ENCODE data around the gene NBEA. TPM values are rescaled to one million over a fixed set of nuclear protein-coding genes. Genes with fewer than 3 reads are reported as not detected.

The NBEA gene
- total and polyA plus RNA-seq, 8 donors, result 5.9 to 14.1 (median 11.3) TPM

DNA sequence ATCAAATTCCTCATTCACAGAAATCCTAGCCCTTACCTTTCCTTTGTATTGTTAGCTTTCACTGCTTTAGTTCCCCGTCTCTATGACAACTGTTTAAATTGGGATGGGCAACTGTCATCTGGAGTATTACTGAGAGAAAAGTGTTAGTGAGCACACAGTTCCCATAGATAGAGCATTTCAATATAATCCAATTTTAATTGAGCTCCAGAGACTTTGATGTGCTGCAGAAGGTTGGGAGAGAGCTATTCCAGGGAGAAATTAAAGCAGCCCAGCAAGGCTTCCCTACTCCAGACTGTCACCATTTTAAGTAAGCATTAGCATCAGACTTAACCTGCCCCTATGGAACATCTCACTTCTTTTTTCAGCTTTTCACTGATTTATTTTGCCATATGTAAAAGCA lies 589.5 kb downstream of the NBEA start:
- no peak for TF ChIP-seq CTCF (IDR thresholded peaks at IDR 0.05)
- H3K36me3 ChIP-seq, result no peaks in the 10 kb centered on the region
- no peak overlapping the region for H3K4me3 ChIP-seq
- no peaks in the 10 kb centered on the region for H3K27me3 ChIP-seq
- intact Hi-C loops (cut with DNase I), result no loop called here
- no peak overlapping the region for H3K27ac ChIP-seq
- ATAC-seq (no peak), DNase-seq (no peak)
- H3K4me1 ChIP-seq, result no peaks in the 10 kb centered on the region
- H3K9me3 ChIP-seq, result no peaks in the 10 kb centered on the region

GRCh38 chr13:35534343-35534742 lies 592.3 kb downstream of the NBEA start:
- TF ChIP-seq CTCF (IDR thresholded peaks at IDR 0.05), result no peak
- intact Hi-C loops (cut with DNase I), result no loop called here
- Histone ChIP-seq H3K27ac (no peak overlapping the region), H3K4me3 (no peak overlapping the region), H3K36me3 (no peaks in the 10 kb centered on the region), H3K9me3 (no peaks in the 10 kb centered on the region), H3K4me1 (no peaks in the 10 kb centered on the region), H3K27me3 (no peaks in the 10 kb centered on the region)
- DNase-seq, result no peak
- no peak for ATAC-seq

DNA sequence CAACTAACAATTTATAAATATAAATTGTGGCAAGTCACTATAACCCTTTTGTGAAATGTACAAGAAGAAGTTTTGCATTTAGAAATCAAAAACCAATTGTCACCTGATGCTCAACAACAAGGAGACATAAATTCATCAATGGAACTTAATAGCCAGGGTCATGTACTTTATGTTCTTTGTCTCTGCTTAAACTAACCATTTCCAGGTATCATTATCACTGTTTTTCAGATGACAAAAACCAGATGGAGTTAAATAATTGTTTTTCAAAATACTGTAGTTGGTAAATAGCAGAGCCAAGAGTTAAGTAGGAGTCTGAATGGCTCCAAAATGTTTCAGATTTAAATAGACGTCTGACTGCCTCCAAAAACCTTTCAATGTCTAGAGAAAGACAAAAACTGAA lies 606.7 kb downstream of the NBEA start:
- H3K27ac ChIP-seq, result no peak overlapping the region
- DNase-seq, result no peak
- H3K4me1 ChIP-seq, result no peaks in the 10 kb centered on the region
- H3K36me3 ChIP-seq, result no peaks in the 10 kb centered on the region
- no peaks in the 10 kb centered on the region for H3K27me3 ChIP-seq
- no peaks in the 10 kb centered on the region for H3K9me3 ChIP-seq
- no peak for TF ChIP-seq CTCF (IDR thresholded peaks at IDR 0.05)
- no peak overlapping the region for H3K4me3 ChIP-seq
- intact Hi-C loops (cut with DNase I), result no loop called here
- no peak for ATAC-seq

GRCh38 chr13:35549481-35549880 lies 607.4 kb downstream of the NBEA start:
- no peak overlapping the region for H3K27ac ChIP-seq
- no peak for TF ChIP-seq CTCF (IDR thresholded peaks at IDR 0.05)
- DNase-seq, result no peak
- no peaks in the 10 kb centered on the region for H3K4me1 ChIP-seq
- H3K36me3 ChIP-seq, result no peaks in the 10 kb centered on the region
- no peaks in the 10 kb centered on the region for H3K9me3 ChIP-seq
- H3K27me3 ChIP-seq, result no peaks in the 10 kb centered on the region
- no peak overlapping the region for H3K4me3 ChIP-seq
- intact Hi-C loops (cut with DNase I), result no loop called here
- ATAC-seq, result no peak

DNA sequence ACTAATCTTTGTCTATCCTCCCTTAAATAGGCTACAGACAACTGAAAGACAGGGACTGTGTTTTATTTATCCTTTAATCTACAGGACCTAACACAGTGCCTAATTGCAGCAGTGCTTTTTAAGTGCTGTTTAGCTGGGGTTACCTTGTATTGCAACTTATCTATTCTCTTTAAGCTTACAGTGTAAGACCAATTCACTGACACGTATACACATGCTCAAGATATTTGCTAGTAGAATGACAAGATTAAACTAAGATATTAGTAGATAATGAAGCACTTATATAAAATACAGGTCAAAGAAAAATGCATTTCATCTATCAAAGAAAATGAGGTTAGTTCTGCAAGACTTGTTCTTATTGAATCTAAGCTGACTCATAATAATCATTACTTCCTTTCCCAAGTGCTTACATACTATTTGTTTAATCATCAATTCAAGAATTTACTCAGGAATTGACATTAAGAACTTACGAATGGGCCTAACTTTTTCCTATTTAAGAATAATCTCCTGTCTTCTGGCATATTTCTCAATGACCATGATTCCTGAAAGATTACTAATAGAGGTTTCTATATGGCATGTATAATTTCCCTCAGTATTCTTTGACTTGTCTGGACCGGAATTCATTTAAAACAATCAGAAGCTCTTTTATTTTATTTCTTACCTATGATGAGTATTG lies 610.2 kb downstream of the NBEA start:
- TF ChIP-seq CTCF (IDR thresholded peaks at IDR 0.05), result no peak
- intact Hi-C loops (cut with DNase I), result no loop called here
- no peaks in the 10 kb centered on the region for H3K27me3 ChIP-seq
- H3K4me3 ChIP-seq, result no peak overlapping the region
- DNase-seq (no peak), ATAC-seq (no peak)
- no peaks in the 10 kb centered on the region for H3K4me1 ChIP-seq
- no peaks in the 10 kb centered on the region for H3K9me3 ChIP-seq
- no peaks in the 10 kb centered on the region for H3K36me3 ChIP-seq
- no peak overlapping the region for H3K27ac ChIP-seq
